Activated CD8-positive, alpha-beta memory T cell treated with anti-CD3 and anti-CD28 coated beads, Interleukin-2, amount 50 U/mL, for 24 hours (primary cell): ENCODE measurements around the gene PRR20G.

ENCODE experiments used
- DNase-seq: peaks from one replicate; pipeline ENCODE4 v3.0.0-alpha.2; 2020; ENCODE audit errors: extremely low read depth

Gene PRR20G

DNA sequence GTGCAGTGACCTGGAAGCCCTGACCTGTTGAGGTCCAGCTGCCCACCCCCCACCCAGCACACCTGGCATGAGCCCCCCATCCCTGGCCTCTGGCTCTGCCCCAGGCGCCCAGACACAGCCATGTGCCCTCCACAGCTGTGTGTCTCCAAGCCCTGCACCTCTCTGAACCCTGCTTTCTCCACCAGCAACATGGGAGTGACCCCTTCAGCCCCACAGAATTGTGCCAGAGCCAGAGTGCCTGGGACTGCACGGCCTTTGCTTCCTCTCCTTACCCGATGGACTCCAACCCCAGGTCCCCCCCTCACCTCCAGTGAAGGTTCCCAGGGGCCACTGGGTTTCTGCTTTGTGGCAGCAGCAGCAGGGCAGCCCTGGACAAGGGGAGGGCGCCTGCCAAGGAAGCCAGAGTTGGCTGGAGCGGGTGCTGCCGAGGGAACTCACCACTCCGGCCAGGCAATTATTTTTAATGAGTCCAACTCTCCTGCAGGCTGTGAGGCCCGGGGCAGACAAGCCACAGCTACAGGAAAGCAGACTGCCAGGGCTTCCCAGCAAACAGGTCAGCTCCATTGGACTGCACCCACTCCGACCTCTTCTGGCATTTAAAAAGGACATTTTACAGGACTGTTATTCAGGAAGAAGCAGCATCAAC lies 24.1 kb downstream of the PRR20G start:
- DNase-seq, result no peak

DNA sequence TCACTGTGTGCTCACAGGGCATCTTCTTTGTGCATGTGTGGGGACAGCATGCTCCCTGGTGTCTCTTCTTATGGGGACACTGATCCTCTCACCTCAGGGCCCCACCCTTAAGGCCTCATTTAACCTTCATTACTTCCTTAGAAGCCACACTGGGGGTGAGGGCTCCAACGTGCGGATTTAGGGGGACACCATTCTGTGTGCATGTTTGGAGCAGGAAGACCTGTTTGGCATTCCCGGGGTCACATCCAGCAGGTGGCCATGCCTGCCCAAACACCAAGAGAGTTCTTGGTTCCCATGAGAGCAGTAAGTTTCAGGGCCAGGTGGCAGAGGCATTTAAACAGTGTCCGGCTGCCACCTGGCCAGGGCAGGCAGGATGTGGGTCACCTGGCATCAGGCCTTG lies 24.8 kb downstream of the PRR20G start:
- no peak for DNase-seq

DNA sequence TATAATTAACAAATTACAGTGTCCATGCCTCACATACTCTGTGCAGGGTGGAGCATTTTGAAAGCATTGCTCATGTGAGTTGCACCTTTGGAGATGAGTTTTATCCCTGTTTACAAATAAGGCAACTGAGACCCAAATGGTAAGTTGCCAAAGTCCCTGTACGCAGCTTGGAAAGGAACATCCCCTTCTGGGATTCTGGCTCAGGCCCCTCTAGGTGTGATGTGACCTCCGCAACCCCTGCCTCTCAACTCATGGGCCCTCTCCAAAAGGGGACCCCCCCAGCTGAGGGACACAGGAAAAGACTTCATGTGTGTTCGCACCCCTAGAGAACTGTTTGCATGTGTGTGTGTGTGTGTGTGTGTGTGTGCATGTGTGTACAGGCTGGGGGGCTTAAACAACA lies 25.3 kb downstream of the PRR20G start:
- no peak for DNase-seq

DNA sequence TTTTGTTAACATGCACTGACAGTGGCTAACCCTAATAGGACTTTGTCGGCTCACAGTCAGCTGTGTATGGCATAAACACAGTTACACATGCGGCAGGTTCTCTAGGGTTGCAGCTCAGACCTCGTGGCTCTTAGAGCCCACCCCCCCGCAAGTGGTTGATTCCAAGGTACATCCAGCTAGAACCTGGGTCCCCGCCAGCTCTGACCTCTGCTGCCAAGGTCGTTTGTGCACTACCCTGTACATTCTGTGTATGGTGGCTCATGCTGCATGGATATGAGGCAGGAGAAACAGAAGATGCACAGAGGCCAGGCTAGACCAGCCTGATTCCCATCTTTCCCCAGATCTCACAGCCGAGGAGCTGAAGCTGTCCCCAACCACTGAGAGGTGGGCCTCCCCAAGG lies 25.9 kb downstream of the PRR20G start:
- DNase-seq, result no peak

DNA sequence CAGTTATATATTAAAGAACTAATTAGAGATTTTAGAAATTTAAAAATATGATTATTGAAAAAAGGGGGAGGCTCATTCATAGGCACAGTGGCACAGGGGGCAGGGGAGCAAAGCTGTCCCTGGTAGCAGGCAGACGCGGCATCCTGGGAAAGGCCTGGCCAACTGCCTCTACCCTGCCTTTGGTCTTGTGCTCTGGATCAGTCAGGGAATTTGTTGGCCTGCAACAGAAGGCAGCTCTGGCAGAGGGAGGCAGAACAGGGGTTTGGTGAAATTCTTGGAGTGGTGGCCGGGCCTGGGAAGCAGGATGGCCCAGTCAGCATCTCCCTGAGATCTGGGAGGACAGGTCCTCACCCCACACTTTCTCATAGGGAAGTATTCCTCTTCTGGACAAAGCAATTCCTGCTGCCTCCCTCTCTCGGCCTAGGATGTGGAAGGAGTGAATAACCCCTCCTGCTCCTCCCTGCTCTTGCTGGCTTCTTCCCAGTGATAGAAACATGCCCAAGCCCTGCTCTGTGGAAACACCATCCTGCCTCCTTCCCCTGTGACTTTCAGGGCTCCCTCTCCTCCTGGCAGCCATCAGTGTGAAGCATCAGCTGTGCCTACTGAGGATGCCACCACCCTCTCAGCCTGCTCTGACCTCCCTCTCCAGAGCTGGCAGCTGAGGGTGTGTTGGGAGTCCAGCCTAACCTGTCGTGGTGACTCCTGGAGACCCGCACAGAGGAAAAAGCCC lies 26.9 kb downstream of the PRR20G start:
- DNase-seq, result no peak

DNA sequence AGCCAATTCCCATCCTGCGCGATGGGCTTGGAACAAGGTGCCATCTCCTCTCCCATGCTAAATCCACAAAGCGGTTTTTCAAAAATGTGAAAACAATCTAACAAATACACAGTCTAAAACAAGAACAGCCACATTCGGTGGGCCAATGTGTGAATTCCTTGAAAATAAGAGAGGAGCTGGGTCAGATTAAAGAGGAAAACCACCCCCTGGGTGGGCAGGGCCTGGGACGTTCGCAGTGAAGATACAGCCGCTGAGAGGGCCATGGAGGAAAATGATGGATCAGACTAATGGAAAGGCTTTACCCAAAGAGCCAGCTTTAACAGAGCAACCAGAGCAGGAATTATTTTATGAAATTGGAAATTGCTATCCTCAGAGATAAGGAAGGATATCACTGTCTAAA lies 27.4 kb downstream of the PRR20G start:
- no peak for DNase-seq

DNA sequence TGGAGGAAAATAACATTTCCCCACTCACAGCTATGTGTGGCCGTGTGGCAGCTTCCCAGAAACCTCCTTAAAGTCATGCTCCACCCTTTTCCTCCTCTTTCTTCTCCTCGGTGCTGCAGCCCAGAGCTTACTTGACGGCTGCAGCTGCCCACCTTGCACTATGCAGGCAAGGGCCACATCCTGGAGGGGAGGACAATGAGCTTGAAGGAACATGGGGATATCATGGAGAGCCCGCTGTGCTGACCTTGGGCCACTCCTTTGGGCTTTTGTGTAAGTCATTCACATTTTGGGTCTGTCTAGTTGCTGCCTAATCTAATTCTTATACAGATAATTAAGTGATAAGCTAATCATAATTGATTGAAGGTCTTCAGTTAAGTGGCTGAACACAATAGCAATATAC lies 28.0 kb downstream of the PRR20G start:
- no peak for DNase-seq

DNA sequence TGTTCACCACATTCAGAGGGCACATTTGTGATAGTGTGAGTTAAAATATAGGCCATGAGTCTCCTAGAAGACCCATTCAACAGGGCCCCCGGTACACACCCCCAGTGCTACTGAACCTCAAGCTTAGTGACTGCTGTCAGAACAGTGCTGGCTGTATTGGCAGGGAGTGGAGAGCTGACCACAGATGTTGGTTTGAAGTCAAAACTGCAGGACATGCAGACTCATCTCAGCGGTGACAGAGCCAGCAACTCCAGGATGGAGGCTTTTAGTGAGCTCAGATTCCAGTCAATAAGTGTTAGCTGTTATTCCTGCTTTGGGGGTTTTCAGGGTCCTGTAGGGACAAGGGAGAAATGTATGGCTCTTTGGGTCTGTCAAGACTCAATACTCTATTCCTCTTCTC lies 29.1 kb downstream of the PRR20G start:
- no peak for DNase-seq

DNA sequence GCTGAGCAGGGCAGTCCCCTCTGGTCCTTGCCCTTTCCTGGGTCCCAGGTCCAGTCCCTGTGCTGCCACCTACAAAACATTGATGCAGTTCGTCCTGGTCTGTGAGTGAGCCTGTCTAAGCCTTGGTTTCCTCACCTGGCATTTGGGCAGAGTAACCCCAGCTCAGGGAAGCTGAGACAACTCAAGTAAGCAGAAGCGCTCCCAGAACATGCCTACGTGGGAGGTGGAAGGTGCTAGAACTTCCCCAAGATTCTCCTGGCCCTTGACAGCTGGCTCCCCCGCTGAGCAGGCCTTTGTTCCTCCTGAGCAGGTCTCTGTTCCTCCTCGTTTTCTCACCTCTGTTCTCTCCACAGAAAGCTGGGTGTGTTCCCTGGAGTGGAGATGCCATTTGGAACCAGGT lies 30.5 kb downstream of the PRR20G start:
- no peak for DNase-seq

DNA sequence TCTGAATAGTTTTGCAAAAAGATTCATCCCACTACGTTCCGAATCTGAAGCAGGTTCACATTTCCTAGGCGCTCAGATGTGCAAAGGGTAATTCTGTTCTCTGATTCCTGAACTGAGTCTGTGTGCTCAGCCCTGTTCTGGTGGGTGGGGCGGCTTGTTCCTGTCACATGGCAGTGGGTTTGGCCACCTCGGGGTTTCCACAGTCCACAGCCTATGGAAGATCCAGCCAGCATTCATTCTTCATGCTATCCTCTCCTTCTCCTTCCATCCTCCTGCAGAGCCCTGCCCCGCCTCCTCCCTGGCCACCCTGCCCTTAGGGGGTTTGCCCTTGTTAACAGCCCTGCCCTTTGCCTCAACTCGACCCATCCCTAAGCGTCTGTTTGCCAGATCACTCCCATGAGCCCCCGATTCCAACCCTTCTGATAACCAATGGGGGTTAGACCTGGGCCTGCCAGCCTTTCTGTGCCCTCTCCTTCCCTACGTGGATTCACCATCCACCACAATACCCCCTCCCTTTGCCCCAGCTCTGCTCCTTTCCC lies 31.0 kb downstream of the PRR20G start:
- no peak for DNase-seq

DNA sequence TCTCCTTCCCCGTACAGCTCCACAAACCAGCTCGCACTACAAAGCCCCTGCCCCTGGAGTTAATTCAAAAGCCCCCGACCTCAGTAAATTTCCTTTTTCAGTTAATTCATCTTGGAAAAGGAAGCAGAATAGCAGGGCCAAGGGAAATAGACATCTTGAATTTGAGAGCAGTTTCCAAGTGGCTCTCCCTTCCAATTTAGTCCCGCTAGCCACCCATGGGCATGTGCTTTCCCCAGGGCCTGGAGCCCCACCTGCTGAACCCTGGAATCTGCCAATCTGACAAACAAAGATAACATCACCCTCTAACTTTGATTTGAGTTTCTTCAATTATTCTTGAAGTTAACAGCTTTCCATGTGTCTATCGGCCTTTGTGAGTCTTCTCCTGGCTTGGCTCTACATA lies 31.7 kb downstream of the PRR20G start:
- DNase-seq, result no peak

DNA sequence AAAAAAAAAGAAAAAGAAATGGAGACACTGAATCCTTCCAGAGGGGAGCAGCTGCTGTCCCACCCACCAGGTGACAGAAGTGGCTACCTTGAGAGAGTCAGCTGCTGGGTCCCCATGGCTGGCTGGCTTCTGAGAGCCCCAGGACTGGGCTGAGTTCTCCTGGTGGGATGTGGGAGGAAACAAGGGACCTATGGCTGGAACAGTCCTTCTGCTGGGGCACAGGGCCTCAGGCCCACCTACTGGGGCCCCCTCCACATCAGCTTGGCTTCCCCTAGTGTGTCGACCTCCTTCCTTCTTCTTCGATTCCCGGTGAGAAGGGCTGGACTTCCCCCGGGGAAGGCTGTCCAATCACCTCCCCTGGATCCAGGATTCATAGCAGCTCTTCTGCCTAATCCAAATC lies 32.3 kb downstream of the PRR20G start:
- DNase-seq, result no peak

DNA sequence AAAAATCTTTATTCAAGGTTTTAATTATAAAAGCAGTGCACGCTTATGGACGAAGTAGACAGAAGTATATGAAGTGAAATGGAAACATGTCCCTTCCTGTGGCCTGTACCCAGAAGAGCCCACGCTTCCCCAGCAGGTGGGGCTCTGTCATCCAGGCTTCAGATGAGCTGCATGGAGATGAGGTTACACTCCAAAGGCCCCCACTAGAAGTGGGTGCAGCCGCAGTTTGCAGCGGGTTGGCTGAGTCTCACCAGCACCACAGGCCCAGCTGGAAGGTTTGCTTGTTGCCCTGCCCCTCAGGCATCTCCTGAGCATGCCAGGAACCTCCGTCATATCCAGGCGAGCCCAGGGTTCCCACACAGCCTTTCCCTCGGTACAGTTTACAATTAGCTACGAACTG lies 33.1 kb downstream of the PRR20G start:
- DNase-seq, result no peak

DNA sequence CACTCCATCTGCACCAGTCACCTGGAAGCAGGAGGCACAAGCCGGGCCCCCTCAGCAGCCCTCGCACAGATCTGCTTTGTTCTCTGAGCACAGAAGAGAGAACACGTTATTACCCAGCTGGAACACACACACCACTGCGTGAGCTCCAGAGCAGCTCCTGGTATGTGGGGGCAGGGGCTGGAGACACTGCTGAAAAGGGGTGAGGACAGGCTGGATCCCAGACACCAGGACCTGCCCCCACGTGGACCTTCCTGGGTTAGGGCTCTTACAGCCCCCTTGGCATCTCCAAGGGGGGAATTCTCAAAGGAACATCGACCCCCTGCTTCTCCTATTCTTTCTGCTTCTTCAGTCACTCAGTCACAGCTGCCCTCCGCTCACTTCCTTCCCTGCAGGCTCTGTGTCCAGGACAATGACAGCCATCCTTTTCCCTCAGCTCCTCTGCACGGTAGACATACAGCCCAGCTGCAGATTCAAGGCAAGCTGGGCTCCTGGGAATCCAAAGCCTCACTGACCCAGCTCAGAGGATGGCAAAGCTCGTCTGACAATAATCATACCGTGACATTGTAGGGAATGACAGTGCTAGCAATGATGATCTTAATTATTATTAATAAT lies 33.7 kb downstream of the PRR20G start:
- DNase-seq, result no peak

DNA sequence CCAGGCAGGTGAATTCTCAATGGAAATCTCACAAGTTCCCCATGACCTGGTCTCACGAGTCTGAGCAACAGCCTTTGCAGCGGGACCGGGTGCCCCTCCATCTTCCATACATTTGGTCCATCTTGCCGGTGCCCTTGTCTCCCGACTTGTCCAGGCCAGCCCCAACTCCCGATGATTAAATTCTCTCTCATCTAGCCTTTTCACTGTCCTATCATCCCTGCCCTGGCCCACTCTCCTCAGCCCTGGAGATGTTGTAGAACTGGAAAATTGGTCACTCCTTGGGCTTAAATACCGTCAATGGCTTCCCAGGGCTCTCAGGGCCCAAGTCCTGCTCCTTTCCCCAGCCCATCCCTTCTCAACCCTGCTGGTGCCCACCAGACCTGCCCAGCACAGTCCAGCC lies 34.4 kb downstream of the PRR20G start:
- no peak for DNase-seq

DNA sequence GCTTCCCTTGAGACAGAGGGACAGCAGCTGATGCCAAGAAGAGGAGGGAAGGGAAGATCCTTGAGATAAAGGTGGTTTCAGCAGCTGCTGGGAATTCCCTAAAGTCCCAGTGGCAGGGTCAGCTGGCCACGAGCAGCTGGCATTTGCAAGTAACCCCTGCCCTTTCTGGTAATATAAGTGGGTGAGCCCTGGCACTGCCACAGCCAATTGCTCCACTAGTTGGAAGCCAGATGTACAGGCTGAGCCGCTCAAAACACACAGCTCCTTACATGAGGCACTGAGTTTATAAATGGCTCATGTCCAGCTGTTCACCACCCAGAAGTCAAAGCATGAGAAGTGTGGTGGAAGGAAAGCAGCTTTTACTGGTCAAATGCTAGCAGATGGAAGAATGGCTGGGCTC lies 35.4 kb downstream of the PRR20G start:
- DNase-seq, result no peak

DNA sequence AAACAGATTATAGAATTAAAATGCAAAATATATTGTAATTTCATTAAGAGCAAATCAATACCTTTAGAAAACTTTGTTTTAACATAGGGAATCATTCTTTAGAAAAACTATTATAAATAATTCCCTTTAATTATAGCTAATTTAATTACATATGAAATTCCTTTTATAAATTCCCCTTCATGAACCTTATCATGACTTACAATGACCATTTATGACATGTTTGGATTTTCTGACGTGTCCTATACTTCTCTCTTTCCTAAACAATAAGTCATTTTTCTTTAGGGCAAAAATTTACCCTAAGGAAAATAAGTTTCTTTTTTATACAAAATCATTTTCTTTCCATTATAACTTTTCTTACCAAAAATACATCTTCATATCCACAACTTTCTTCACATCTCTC lies 37.8 kb downstream of the PRR20G start:
- no peak for DNase-seq

DNA sequence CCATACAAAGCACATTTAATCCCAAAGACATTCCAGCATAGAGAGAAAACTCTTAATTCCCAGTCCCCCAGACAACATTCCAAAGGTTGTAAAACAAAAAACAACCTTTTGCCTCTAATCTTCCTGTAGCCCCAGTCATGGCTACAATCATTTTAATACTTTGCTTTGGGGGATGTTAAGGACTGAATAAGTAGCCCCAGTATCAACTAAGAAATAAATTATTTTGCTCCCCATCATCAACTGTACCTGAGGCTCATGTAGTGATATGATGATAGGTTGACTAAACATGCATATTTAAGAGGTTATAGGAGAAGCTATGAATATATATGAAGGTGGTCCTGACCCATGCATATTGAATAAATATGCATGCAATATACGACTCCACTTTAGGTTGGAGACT lies 40.6 kb downstream of the PRR20G start:
- DNase-seq, result no peak

DNA sequence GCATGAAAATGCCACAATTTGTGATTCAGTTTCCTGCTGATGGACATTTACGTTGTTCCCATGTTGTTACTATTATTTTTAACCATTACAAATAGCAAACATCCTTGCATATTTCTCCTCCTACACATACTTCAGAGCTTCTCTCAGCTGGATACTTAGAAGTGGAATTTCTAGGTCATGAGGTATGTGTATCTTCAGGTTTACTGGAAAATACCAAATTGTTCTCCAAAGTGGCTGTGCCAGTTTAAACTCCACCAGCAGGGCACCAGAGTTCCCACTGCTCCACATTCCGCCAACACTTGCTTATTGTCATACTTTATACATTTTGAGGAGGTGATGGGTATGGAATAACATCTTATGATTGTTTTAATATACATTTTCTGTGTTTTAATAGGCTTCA lies 49.2 kb downstream of the PRR20G start:
- DNase-seq, result no peak

DNA sequence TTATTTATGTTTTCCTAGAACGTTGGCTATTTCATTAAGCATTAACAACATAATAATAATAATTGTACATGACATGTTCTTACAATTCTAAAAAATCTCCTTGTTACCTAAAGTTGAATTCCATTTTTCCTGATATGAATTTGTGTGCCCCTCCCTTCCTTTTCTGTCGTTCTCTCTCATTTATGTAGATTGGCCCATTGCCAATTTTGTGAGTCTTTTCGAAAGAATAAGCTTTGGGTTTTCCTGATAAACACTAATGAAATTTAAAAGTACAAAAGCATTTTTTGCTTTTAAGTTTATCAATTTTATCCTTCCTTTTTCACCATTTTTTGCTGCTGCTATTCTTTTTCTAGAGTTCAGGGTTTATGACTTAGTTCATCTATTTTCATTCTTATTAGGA lies 50.0 kb downstream of the PRR20G start:
- no peak for DNase-seq

DNA sequence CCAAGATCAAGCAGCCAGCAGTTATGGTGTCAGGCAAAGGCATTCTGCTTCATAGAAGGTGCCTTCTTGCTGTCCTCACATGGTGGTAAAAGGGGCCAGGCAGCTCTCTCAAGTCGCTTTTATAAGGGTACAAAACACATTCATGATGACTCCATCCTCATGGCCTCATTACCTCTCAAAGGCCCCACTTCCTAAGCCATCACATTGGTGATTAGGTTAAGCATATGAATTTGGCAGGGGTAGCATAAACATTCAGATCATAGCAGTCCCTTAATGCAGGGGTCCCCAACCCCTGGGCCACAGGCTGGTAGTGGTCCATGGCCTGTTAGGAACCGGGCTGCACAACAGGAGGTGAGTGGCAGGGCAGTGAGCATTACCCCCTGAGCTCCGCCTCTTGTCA lies 52.1 kb downstream of the PRR20G start:
- DNase-seq, result no peak

DNA sequence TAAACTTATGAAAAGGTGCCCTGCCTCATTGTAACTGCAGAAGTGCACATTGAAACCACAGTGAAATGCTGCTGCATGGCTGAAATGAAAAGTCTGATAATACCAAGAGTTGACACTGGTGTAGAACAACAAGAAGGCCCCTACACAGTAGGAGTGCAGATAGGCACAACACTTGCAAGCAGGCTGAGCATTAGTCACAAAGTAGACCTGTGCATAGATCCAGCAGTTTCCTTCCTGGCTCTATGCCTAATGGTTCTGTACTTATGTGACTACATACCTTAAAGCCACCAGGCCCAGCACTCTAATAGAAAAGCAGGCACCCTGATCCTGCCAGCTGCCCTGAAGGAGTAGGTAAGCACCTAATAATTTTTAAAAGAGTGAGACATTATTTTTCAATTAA lies 53.1 kb downstream of the PRR20G start:
- DNase-seq, result no peak
